Nucleus accumbens (tissue), 56 donors: ENCODE data around the gene NEMP2.

ENCODE experiments used
- DNase-seq, 56 donors: peaks; one replicate each; lab custom pipeline; 2025; lab: John Stamatoyannopoulos, UW

Gene NEMP2

GRCh38 chr2:190462181-190462580 is 72.3 kb downstream of the NEMP2 start:
- no peak for DNase-seq

- no peak for DNase-seq
These were observed 74.0 kb downstream of the NEMP2 start for GRCh38 chr2:190460487-190460886.

- DNase-seq, result no peak
These were observed 74.6 kb downstream of the NEMP2 start for GRCh38 chr2:190459881-190460280.

- DNase-seq, result no peak
These were observed 76.0 kb downstream of the NEMP2 start for GRCh38 chr2:190458352-190459107.

- DNase-seq, result no peak
These were observed 77.3 kb downstream of the NEMP2 start for GRCh38 chr2:190457256-190457655.

GRCh38 chr2:190456833-190457232 is 77.7 kb downstream of the NEMP2 start:
- no peak for DNase-seq

GRCh38 chr2:190455358-190456095 is 79.0 kb downstream of the NEMP2 start:
- no peak for DNase-seq

GRCh38 chr2:190454795-190455194 is 79.7 kb downstream of the NEMP2 start:
- no peak for DNase-seq
